Stimulated activated naive CD8-positive, alpha-beta T cell treated with anti-CD3 and anti-CD28 coated beads, Interleukin-15, Interleukin-2, amounts not matched to agents 100 U/mL and 50 U/mL, for 24 hours (primary cell): ENCODE measurements around the gene RAP2B.

ENCODE experiments used
- ATAC-seq: fragments of 150-1000 bp; cut with Tn5 transposase; one replicate; pipeline ENCODE4 v1.10.0; 2021
- DNase-seq: peaks from one replicate; pipeline ENCODE4 v3.0.0; 2021

The RAP2B gene

GRCh38 chr3:153195349-153195879, 33.4 kb downstream of the RAP2B start:
- ATAC-seq (no peak), DNase-seq (no peak)

GRCh38 chr3:153209596-153209995, 47.6 kb downstream of the RAP2B start:
- no peak for DNase-seq
- no peak for ATAC-seq

- DNase-seq, result no peak
- ATAC-seq, result no peak
Measured at GRCh38 chr3:153210146-153210545, 48.1 kb downstream of the RAP2B start.

GRCh38 chr3:153210660-153211059, 48.6 kb downstream of the RAP2B start:
- no peak for ATAC-seq
- DNase-seq, result no peak

- no peak for ATAC-seq
- DNase-seq, result no peak
Measured at GRCh38 chr3:153215497-153215896, 53.5 kb downstream of the RAP2B start.

- ATAC-seq, result no peak
Measured at GRCh38 chr3:153215966-153216365, 53.9 kb downstream of the RAP2B start.

GRCh38 chr3:153216928-153217327, 54.9 kb downstream of the RAP2B start:
- no peak for DNase-seq
- ATAC-seq, result no peak

More at GRCh38 chr3:153215966-153216365, 53.9 kb downstream of the RAP2B start:
- DNase-seq, result no peak

- ATAC-seq, result no peak
- DNase-seq, result no peak
Measured at GRCh38 chr3:153219146-153219545, 57.1 kb downstream of the RAP2B start.
